ENCODE measurements around the gene PLEKHA4.
"Not testable (repeated sequence)": the region's sequence is repeated elsewhere in the genome, so short reads cannot be mapped to it uniquely, and the experiment has no call there.

Gene PLEKHA4

GRCh38 chr19:48868114-48868886 lies at the start of gene PLEKHA4:
PLEKHA4 (minus strand) TSS chr19:48868617; CDS start chr19:48867620, 997 bp downstream.
- no peak for DNase-seq (ENCODE audit: low read depth)

- no peak for DNase-seq (ENCODE audit: low read depth)
Measured at GRCh38 chr19:48918071-48918470, 49.7 kb upstream of the PLEKHA4 start.

GRCh38 chr19:48915757-48916156 lies 47.3 kb upstream of the PLEKHA4 start:
- no peak for DNase-seq (ENCODE audit: low read depth)

- no peak for DNase-seq (ENCODE audit: low read depth)
Measured at GRCh38 chr19:48914181-48914580, 45.8 kb upstream of the PLEKHA4 start.

GRCh38 chr19:48913114-48913889 lies 44.9 kb upstream of the PLEKHA4 start:
- DNase-seq (ENCODE audit: low read depth), result no peak

- no peak for DNase-seq (ENCODE audit: low read depth)
Measured at GRCh38 chr19:48910803-48911202, 42.4 kb upstream of the PLEKHA4 start.

GRCh38 chr19:48909424-48910077 lies 41.1 kb upstream of the PLEKHA4 start:
- not testable (repeated sequence) for DNase-seq (ENCODE audit: low read depth)

- DNase-seq (ENCODE audit: low read depth), result no peak
Measured at GRCh38 chr19:48907671-48908070, 39.3 kb upstream of the PLEKHA4 start.

- no peak for DNase-seq (ENCODE audit: low read depth)
Measured at GRCh38 chr19:48906324-48906723, 37.9 kb upstream of the PLEKHA4 start.

- no peak for DNase-seq (ENCODE audit: low read depth)
Measured at GRCh38 chr19:48905664-48906063, 37.2 kb upstream of the PLEKHA4 start.

- not testable (repeated sequence) for DNase-seq (ENCODE audit: low read depth)
Measured at GRCh38 chr19:48903788-48904187, 35.4 kb upstream of the PLEKHA4 start.

- DNase-seq (ENCODE audit: low read depth), result not testable (repeated sequence)
Measured at GRCh38 chr19:48902291-48902690, 33.9 kb upstream of the PLEKHA4 start.

- no peak for DNase-seq (ENCODE audit: low read depth)
Measured at GRCh38 chr19:48900477-48901406, 32.3 kb upstream of the PLEKHA4 start.

- DNase-seq (ENCODE audit: low read depth), result peak; percentile 99
Measured at GRCh38 chr19:48899781-48900476, 31.5 kb upstream of the PLEKHA4 start, which contains the start of gene NUCB1. NUCB1 (plus strand) TSS chr19:48900312; CDS start chr19:48900797, 485 bp downstream.

- DNase-seq (ENCODE audit: low read depth), result not testable (repeated sequence)
Measured at GRCh38 chr19:48899386-48899749, 31.0 kb upstream of the PLEKHA4 start.

GRCh38 chr19:48897181-48897580 lies 28.8 kb upstream of the PLEKHA4 start:
- DNase-seq (ENCODE audit: low read depth), result no peak

- DNase-seq (ENCODE audit: low read depth), result peak; percentile 52
Measured at GRCh38 chr19:48896191-48896720, 27.8 kb upstream of the PLEKHA4 start.

GRCh38 chr19:48895226-48895625 lies 26.8 kb upstream of the PLEKHA4 start:
- no peak for DNase-seq (ENCODE audit: low read depth)

- DNase-seq (ENCODE audit: low read depth), result no peak
Measured at GRCh38 chr19:48890551-48890950, 22.1 kb upstream of the PLEKHA4 start.

- not testable (repeated sequence) for DNase-seq (ENCODE audit: low read depth)
Measured at GRCh38 chr19:48889496-48889895, 21.1 kb upstream of the PLEKHA4 start.

All from activated T-cell treated with anti-CD3 and anti-CD28 coated beads for 48 hours (primary cell).